GM12864 (cell line): Measurements from ENCODE around the gene NES.

Experiments used
- DNase-seq: peaks from one replicate; pipeline ENCODE4 v3.0.0-alpha.2; 2011; ENCODE audit warnings: low read depth
- H3K4me3 ChIP-seq: 2 replicates; pipeline ENCODE4 v1.5.1; 2011; ENCODE audit warnings: mild to moderate bottlenecking, low read depth, low read length, control low read depth
- CTCF ChIP-seq: IDR thresholded peaks from 2 replicates; pipeline ENCODE4 v1.5.1; 2011; ENCODE audit warnings: low read depth, mild to moderate bottlenecking, moderate library complexity, low read length, control low read depth, inconsistent platforms; ENCODE audit errors: missing control alignments

The NES gene

GRCh38 chr1:156662005-156662799, 15.0 kb downstream of the NES start:
- no peak for TF ChIP-seq CTCF
- no peak for DNase-seq
- H3K4me3 ChIP-seq = no peak overlapping the region; the same call in 1 of the 2 replicates

- no peak for TF ChIP-seq CTCF
- H3K4me3 ChIP-seq = peak overlapping the region; percentile 71
- DNase-seq = no peak
These were observed 16.5 kb downstream of the NES start for GRCh38 chr1:156660752-156661112.

DNA sequence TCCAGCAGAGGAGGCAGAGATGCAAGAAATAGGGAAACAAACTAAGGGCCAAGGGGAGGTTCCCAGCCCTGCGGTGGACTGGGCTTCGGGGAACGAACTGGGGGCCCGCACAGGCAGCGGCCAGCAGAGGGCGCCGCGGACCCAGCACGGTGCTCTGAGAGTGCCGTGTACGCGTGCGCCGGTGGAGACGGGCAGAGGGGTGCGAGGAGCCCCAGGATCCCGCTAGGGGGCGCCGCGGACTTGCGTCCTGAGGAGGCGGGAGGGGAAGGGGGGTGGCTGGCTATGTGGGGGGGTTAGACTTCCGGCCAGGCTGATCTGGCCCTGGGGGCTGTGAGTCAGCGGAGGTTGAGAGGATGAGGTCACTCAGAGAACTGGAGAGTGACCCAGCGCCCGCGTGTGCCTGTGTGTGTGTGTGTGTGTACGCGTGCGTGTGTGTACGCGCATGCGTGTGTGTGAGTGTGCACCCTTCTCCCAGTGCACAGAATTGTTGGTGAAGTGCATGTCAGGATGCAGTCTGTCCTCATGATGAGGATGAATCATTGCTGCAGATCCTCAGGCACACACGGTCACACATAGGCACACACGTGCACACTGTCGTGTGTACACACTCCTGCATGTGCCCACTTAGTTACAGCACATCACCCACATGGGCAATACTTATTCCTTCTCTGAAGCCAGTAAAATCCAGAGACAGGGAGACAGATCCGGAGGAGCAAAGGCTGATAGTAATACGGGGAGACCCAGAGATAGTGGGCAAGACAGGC, 17.0 kb downstream of the NES start:
- TF ChIP-seq CTCF = peak; percentile 95
- H3K4me3 ChIP-seq = peak overlapping the region; percentile 71
- DNase-seq = peak; percentile 77

GRCh38 chr1:156659661-156659987, 17.6 kb downstream of the NES start:
- no peak for TF ChIP-seq CTCF
- peak overlapping the region; percentile 35 for H3K4me3 ChIP-seq

DNA sequence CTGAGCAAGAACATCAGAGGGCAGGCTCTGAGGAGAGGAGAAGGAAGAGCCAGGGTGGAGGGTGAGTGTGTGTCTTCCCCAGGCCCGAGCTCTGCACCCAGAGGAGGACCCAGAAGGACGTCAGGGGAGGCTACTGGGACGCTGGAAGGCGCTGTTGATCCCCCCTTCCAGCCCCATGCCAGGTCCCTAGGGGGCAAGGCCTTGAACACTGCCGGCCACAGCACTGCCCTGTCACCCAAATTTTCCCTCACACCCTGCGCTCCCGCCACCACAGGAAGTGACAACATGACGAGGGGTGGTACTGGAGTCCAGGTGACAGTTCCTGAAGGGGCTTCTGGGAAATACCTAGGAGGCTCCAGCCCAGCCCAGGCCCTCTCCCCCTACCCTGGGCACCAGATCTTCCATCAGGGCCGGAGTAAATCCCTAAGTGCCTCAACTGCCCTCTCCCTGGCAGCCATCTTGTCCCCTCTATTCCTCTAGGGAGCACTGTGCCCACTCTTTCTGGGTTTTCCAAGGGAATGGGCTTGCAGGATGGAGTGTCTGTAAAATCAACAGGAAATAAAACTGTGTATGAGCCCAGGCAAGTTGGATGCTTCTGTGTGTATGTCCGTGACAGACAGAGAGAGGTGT, 18.1 kb downstream of the NES start:
- peak overlapping the region; percentile 35 for H3K4me3 ChIP-seq
- DNase-seq = no peak
- TF ChIP-seq CTCF = no peak

More at GRCh38 chr1:156659661-156659987, 17.6 kb downstream of the NES start:
- DNase-seq = no peak

DNA sequence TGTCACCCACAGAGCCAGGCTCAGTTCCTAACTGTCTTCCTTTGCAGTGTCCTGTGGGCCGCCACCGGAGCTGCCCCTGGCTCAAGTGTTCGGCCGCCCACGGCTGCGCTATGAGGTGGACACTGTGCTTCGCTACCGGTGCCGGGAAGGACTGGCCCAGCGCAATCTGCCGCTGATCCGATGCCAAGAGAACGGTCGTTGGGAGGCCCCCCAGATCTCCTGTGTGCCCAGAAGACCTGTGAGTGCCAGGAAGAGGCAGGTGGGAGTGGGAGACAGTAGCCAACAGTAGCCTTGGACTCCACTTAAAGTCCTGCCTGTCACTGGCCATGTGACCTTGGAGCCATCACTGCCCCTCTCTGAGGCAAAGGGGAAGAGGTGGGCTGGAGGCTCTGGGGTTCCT, 18.7 kb downstream of the NES start:
- H3K4me3 ChIP-seq = no peak overlapping the region

More for the DNA sequence above, 18.7 kb downstream of the NES start:
- no peak for DNase-seq
- TF ChIP-seq CTCF = no peak
